T1000 (cell line): ENCODE data around the gene CPA1.

ENCODE experiments used
- DNase-seq: peaks from one replicate; lab custom pipeline; 2025; ENCODE audit warnings: mixed read lengths; lab: John Stamatoyannopoulos, UW

The CPA1 gene

DNA sequence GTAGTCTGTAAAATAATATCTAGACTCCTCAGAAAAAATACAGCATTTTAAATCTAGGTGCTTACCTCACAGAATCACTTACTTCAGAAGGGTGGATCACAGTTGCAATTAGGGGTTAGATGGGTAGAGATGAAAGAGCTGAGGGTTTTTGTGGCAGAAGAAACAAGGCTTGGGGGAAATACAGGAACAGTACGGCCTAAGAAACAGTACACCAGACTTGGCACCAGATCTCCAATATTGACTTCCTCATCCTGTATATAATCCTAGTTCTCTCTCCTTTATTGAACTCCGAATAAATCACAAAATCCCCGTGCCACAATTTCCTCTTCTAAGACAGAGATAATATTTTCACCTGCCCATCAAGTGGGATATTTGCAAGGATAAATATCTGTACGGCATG lies 46.3 kb downstream of the CPA1 start:
- no peak for DNase-seq

DNA sequence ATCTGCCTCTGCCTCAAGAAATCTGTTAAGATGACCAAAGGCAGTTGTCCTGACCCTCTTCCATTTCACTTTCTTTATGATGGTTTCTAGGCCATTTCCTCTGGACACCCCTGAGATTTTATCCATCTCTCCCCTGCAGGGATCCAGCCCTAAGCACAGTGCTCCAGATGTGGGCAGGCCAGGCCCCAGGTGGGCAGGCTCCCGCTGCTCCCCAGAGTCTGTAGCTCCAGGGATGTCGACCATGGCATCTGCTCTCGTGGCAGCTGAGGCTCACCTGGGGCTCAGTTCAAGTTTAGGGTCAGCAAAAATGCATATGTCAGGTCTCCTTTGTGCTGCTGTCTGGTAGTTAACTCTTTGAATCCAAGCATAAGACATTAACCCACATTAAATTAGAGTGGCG lies 48.7 kb downstream of the CPA1 start:
- no peak for DNase-seq

- no peak for DNase-seq
Measured at GRCh38 chr7:130430115-130430514, 49.8 kb downstream of the CPA1 start.

DNA sequence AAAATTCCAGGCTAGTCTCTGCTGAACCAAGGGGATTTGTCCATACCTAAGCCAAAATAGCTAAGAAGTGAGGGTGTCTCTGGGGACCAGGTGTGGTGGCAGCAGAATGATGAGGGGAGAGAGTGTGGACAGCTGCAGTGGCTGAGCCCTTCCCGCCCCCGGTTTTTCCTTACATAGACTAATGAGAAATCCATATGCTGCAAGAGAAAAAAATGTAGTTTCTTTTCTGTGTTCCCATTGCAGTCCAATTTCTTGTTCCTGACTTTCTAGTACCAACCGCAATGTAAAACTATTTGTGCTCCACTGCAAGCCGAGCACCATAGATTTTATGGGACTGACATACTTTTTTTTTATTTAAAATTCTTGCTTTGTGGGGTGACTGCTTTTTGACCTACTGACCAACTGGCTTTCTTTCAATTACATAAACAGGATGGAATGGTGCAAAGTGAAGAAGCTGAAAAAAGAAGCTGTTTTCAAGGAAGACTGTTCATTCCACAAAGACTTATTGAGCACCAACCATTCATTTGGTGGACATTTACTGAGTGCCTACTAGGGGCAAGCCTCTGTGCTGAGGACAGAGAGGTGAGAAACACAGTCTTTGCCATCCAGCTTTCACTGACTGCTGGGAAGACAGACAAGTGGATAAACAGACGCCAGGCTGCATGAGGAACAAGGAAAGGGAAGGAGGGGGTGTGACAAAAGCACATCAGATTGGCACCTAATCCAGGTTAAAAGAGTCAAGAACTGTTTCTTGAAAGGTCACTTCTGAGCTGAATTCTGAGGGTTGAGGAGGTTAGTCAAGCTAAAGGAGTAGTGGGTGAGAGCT lies 50.8 kb downstream of the CPA1 start:
- DNase-seq = no peak

DNA sequence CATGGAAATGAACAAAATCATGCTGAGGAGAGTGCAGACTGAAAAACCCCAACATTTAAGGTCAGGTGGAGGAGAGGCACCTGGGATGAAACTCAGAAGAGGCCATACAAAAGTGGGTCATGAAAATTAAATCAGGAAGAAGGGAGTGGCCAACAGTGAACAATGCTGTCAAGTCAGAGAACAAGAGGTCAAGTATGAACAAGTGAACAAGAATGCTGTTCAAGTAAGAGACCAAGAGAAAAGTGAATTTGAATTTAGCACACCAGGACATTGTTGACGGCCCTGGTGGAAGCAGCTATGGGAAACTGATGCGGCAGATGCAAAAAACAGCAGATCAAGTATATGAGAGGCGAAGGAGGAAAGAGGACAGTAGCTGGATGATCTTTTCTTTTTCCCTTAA lies 52.6 kb downstream of the CPA1 start:
- DNase-seq = no peak

- DNase-seq = no peak
Measured at GRCh38 chr7:130433301-130433700, 53.0 kb downstream of the CPA1 start.

DNA sequence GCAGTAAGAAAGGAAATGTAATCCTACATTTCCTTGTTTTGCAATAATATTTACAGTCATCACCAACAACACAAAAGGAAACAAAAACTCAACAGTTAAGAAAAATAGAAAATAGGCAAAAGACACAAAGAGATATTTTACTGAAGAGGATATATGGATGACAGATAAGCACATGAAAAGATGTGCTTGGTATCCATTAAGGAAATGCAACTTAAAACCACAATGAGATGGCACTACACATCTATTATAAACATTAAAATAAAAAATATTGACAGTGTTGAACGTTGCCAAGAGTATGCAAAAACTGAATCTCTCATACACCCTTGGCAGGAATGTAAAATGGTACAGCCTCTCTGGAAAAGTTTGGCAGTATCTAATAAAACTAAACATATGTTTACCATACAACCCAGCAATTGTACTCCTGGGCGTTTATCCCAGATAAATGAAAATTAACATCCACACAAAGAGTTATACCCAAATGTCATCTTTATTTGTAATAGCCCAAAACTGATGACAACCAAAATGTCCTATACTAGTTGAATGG lies 55.1 kb downstream of the CPA1 start:
- no peak for DNase-seq

GRCh38 chr7:130436253-130436652 lies 56.0 kb downstream of the CPA1 start:
- no peak for DNase-seq
